GM23248 (cell line): ENCODE results near the gene SNHG17.

ENCODE experiments used
- EZH2 ChIP-seq: fragments of 200-600 bp; sonication (generic); IDR thresholded peaks from 2 replicates; pipeline ENCODE4 v1.6.1; 2018; ENCODE audit warnings: antibody characterized with exemption, mild to moderate bottlenecking; ENCODE audit not compliant: insufficient read depth, poor library complexity, severe bottlenecking
- EZH2phosphoT487 ChIP-seq: fragments of 200-600 bp; sonication (generic); IDR thresholded peaks from 2 replicates; pipeline ENCODE4 v1.6.1; 2018; ENCODE audit warnings: antibody characterized with exemption, moderate library complexity, mild to moderate bottlenecking, low read depth; ENCODE audit not compliant: insufficient read depth

DNA sequence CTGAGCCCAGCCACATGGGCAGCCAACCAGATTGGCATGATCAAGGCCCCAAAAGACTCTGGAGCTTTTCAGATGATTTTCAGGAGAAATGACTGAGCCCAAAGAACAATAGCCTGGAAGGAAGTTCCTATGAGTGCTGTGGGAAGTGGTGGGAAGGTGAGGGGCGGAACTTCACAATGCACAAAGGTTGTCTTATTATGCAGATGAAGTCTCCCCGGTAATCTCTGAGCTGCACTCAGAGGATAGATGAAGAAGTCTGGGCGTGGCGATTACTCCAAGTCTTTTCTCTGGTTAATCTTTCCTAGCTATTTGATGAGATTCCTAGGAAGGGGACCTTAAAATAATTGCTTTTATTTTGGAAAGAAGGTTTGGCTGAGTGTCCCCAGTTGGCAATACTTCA is 52.0 kb downstream of the SNHG17 start:
- TF ChIP-seq EZH2 (no peak), EZH2phosphoT487 (no peak)
